Right lobe of liver (tissue), 6 donors: ENCODE results near the gene UGT1A10. TPM values are rescaled to one million over a fixed set of nuclear protein-coding genes. Genes with fewer than 3 reads are reported as not detected.
"Not testable (repeated sequence)": the region's sequence is repeated elsewhere in the genome, so short reads cannot be mapped to it uniquely, and the experiment has no call there.

Source experiments
- ATAC-seq, 4 donors: fragments of 200-7000 bp; cut with Tn5 transposase; one replicate each; pipeline ENCODE4 v1.9.1; 2020; ENCODE audit warnings: mild to moderate bottlenecking in 4 of 4, moderate library complexity in 4 of 4
- DNase-seq, 3 donors: peaks; one replicate each; pipeline ENCODE4 v3.0.0-alpha.2; 2020
- H3K27ac ChIP-seq, 3 donors: fragments of 200-600 bp; one replicate each; pipeline ENCODE4 v1.8.0; 2022
- H3K27me3 ChIP-seq, 2 donors: fragments of 200-600 bp; one replicate each; pipeline ENCODE4 v1.8.0; 2022
- H3K36me3 ChIP-seq, 4 donors: fragments of 200-600 bp; sonication (generic) in 1 of 4; one replicate each; pipeline versions ENCODE4 v1.5.1 to v1.8.0; 2017 to 2022; ENCODE audit warnings: control low read depth in 1 of 4
- H3K4me1 ChIP-seq, 4 donors: fragments of 200-600 bp; sonication (generic) in 1 of 4; one replicate each; pipeline versions ENCODE4 v1.5.1 to v1.8.0; 2017 to 2022; ENCODE audit warnings: control low read depth in 1 of 4
- H3K4me3 ChIP-seq, 3 donors: fragments of 200-600 bp; one replicate each; pipeline ENCODE4 v1.8.0; 2022
- H3K9me3 ChIP-seq, 4 donors: fragments of 200-600 bp; sonication (generic) in 1 of 4; one replicate each; pipeline versions ENCODE4 v1.5.1 to v1.8.0; 2017 to 2022; ENCODE audit warnings: control low read depth in 1 of 4
- CTCF ChIP-seq, 4 donors: fragments of 200-600 bp in 3 of 4; fragments of 450-650 bp in 1 of 4; IDR thresholded peaks; one replicate each; pipeline versions ENCODE4 v1.5.1 to v1.8.0; 2016 to 2022; ENCODE audit warnings: antibody characterized with exemption in 4 of 4, mild to moderate bottlenecking in 2 of 4
- POLR2A ChIP-seq: fragments of 450-650 bp; IDR thresholded peaks from one replicate; pipeline ENCODE4 v1.6.1; 2017; ENCODE audit warnings: antibody characterized with exemption, mild to moderate bottlenecking
- WGBS: methylation state at CpG from one replicate; pipeline ENCODE4 v1.1.6; 2018; ENCODE audit warnings: low coverage, low lambda C conversion rate; ENCODE audit not compliant: insufficient coverage; ENCODE audit errors: missing lambda C conversion rate; 5-methylcytosine and 5-hydroxymethylcytosine counted together
- intact Hi-C, 2 donors: fragments of 100-400 bp; cut with DNase I; formaldehyde crosslinking; loops; one replicate each; pipeline versions ENCODE4 v1.11.2 to v1.14.1; 2022
- total RNA-seq, 6 experiments: library from RNA; depleted of rRNA in 2 of 6; stranded (reverse); fragments of >200 nt in 2 of 6; fragmentation: NEBNext Ultra II Directional in 3 of 6; extraction: Animal tissue kit (Norgen Biotek cat#: 25700) in 3 of 6; gene quantifications; one replicate each; pipeline versions ENCODE4 v1.1.0 to v1.2.4, GENCODE V29; 2016 to 2023
- donor health status: DM: no; HTN: yes; CAD: no.
- donor health status: DM: no; HTN: no; CAD: no.
- donor health status: DM: no; HTN: no; CAD: no.
- donor health status: DM: no; HTN: yes; CAD: no.
- donor health status: DM: no; HTN: yes; CAD: no.

Gene UGT1A10
- total RNA-seq, 6 experiments from 2014 or later, result 0.11 TPM; not detected in 5

GRCh38 chr2:233611284-233611683, 25.0 kb upstream of the UGT1A10 start:
- no peak overlapping the region for H3K4me3 ChIP-seq
- H3K27me3 ChIP-seq, result no peaks in the 10 kb centered on the region
- 57% methylated on average over 4 of the region's 4 CpGs for WGBS
- DNase-seq (no peak), ATAC-seq (no peak)
- no peak for TF ChIP-seq CTCF (IDR thresholded peaks at IDR 0.05)
- no peak for TF ChIP-seq POLR2A
- intact Hi-C loops, result no loop called here
- no peaks in the 10 kb centered on the region for H3K9me3 ChIP-seq
- H3K36me3 ChIP-seq, result no peaks in the 10 kb centered on the region
- H3K27ac ChIP-seq, result no peak overlapping the region
- H3K4me1 ChIP-seq, result peaks cover 0 to 12% (median 5%) of the 10 kb centered on the region in 4 donors

- H3K4me1 ChIP-seq, DNase-seq, intact Hi-C loops, H3K9me3 ChIP-seq, H3K36me3 ChIP-seq, H3K27ac ChIP-seq, H3K27me3 ChIP-seq, H3K4me3 ChIP-seq, ATAC-seq: not testable (repeated sequence)
- WGBS, result 96% methylated on average over 4 of the region's 5 CpGs
Observed at GRCh38 chr2:233617476-233617875, 18.8 kb upstream of the UGT1A10 start, which contains the start of gene UGT1A8. UGT1A8 (plus strand) TSS chr2:233617633; CDS start chr2:233617708, 75 bp downstream.

GRCh38 chr2:233620204-233620603, 16.0 kb upstream of the UGT1A10 start:
- no peak for ATAC-seq
- no peak for TF ChIP-seq POLR2A
- no peak for TF ChIP-seq CTCF (IDR thresholded peaks at IDR 0.05)

GRCh38 chr2:233621863-233622262, 14.4 kb upstream of the UGT1A10 start:
- H3K4me1 ChIP-seq, H3K27me3 ChIP-seq, intact Hi-C loops, H3K27ac ChIP-seq, H3K4me3 ChIP-seq, DNase-seq, ATAC-seq, H3K9me3 ChIP-seq, H3K36me3 ChIP-seq: not testable (repeated sequence)
- 85% methylated on average over 4 of the region's 5 CpGs for WGBS

More at GRCh38 chr2:233620204-233620603, 16.0 kb upstream of the UGT1A10 start:
- Histone ChIP-seq H3K36me3 (no peaks in the 10 kb centered on the region), H3K9me3 (no peaks in the 10 kb centered on the region), H3K27me3 (no peaks in the 10 kb centered on the region), H3K4me1 (no peaks in the 10 kb centered on the region), H3K27ac (no peak overlapping the region), H3K4me3 (no peak overlapping the region)
- intact Hi-C loops, result no loop called here
- WGBS, result 67% methylated on average over 4 of the region's 4 CpGs
- DNase-seq, result no peak

GRCh38 chr2:233627331-233628025, 8.8 kb upstream of the UGT1A10 start:
- Histone ChIP-seq H3K27me3 (no peaks in the 10 kb centered on the region), H3K4me3 (no peak overlapping the region), H3K4me1 (no peaks in the 10 kb centered on the region), H3K9me3 (no peaks in the 10 kb centered on the region), H3K27ac (no peak overlapping the region), H3K36me3 (no peaks in the 10 kb centered on the region)
- ATAC-seq (no peak), DNase-seq (no peak)
- intact Hi-C loops, result no loop called here
- no peak for TF ChIP-seq CTCF (IDR thresholded peaks at IDR 0.05)
- TF ChIP-seq POLR2A, result no peak
- 36% methylated on average over 5 of the region's 5 CpGs for WGBS
